ENCODE measurements around the gene LPAR1.
"Not testable (repeated sequence)": the region's sequence is repeated elsewhere in the genome, so short reads cannot be mapped to it uniquely, and the experiment has no call there.

LPAR1 gene

DNA sequence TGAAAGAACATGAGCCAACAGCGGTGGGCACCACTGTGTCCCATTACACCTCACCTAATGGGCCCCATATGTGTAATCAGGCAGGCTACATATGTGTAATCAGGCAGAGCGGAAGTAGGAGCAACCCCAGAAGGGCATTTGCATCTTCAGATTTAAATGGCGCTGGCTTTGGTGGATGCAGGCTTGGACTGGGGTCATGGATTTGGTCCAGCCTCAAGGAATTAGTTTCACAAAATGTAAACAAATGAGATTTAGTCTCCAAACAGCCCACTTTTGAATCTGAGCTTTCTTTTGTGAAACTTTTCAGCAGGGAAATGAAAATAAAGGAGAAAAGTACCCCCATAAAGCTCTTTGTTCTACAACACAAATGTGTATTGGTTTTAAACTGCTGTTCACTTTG, 161.3 kb downstream of the LPAR1 start:
- Mint-ChIP-seq H3K4me1 (ENCODE audit: low read depth in 2 of 2) (no peaks in the 10 kb centered on the region), H3K4me3 (no peak overlapping the region), H3K27me3 (no peaks in the 10 kb centered on the region), H3K36me3 (ENCODE audit: insufficient read depth) (peaks cover 2% of the 10 kb centered on the region), H3K9me3 (peaks cover 6 to 12% of the 10 kb centered on the region in 2 donors), H3K27ac (no peak overlapping the region)
- ATAC-seq (replicated peaks) (no peak), DNase-seq (no peak)

DNA sequence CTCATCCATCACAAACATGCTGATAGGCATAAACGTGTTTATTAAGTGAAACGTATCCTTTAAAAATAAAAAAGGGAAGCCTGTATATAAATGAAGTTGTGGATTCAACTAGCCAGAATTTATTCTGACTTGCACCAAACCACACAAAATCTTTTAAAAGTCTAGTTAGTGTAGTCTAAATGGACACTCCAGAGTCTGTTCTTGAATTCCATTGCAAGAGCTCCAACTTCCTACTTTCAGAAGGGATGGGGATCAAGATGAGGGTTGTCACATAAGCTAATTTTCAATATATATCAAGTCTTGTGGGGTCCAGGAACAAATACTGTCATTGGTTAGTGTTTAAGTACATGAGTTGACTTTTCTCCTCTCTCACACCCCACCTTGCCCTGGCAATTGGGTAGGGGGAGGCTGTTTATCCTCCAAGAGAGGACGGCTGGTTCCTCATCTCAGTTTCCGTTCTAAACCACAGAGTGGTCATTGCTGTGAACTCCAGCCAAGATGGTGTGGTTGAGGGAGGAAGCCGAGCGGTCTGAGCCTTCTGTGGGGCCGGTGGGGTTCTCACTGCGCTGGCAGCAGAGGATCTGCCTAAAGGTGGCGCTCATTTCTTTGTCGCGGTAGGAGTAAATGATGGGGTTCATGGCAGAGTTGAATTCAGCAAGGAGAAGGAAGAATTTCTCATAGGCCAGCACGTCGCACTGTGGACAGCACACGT, 163.2 kb downstream of the LPAR1 start:
- no peak overlapping the region for H3K27ac Mint-ChIP-seq
- peaks cover 4 to 12% of the 10 kb centered on the region in 2 donors for H3K9me3 Mint-ChIP-seq
- DNase-seq (no peak), ATAC-seq (replicated peaks) (no peak)
- no peaks in the 10 kb centered on the region for H3K4me1 Mint-ChIP-seq (ENCODE audit: low read depth in 2 of 2)
- H3K4me3 Mint-ChIP-seq, result no peak overlapping the region
- no peaks in the 10 kb centered on the region for H3K27me3 Mint-ChIP-seq
- H3K36me3 Mint-ChIP-seq (ENCODE audit: insufficient read depth), result peaks cover 2% of the 10 kb centered on the region

DNA sequence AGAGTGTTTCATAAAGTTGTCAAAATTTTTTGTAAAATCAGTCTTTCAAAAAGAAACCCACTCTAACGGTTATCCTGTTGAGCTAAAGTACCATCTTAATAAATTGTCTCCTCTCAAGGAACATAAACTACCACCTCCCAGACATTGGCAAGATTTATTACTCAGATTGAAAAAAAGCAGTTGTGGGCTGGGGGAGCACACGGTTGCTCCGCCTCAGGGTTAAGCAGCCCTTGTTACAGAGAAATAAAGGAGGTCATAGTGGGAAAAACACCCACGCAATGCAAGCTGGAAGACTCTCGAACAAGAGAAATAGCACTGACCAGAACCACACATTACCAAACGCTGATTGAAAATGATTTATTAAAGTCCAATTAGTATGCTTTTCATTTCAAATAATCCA, 165.3 kb downstream of the LPAR1 start:
- no peak for ATAC-seq (replicated peaks)
- Mint-ChIP-seq H3K9me3 (peaks cover 6 to 17% of the 10 kb centered on the region in 2 donors), H3K4me3 (no peak overlapping the region)

DNA sequence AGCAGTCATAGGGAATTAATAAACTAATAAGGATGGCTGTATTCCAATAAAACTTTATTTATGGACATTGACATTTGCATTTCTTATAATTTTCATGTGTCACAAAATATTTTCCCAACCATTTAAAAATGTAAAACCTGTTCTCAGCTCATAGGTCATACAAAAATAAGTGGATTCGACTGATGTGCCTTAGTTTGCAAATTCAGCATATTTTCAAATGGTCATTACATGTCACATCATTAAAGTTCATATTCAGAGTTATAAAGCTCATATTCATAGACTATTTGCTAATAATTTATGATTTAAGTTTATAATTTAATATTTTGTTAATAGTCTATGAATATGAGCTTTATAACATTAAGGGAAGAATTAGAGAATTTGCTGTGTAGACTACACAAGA, 166.5 kb downstream of the LPAR1 start:
- H3K27me3 Mint-ChIP-seq, result no peaks in the 10 kb centered on the region
- no peak for DNase-seq
- no peaks in the 10 kb centered on the region for H3K36me3 Mint-ChIP-seq (ENCODE audit: insufficient read depth)
- H3K9me3 Mint-ChIP-seq, result peaks cover 6 to 24% of the 10 kb centered on the region in 2 donors
- no peaks in the 10 kb centered on the region for H3K4me1 Mint-ChIP-seq (ENCODE audit: low read depth in 2 of 2)
- H3K4me3 Mint-ChIP-seq, result no peak overlapping the region
- H3K27ac Mint-ChIP-seq, result no peak overlapping the region
- ATAC-seq (replicated peaks), result no peak

More for the DNA sequence above, 165.3 kb downstream of the LPAR1 start:
- Mint-ChIP-seq H3K27ac (no peak overlapping the region), H3K27me3 (no peaks in the 10 kb centered on the region), H3K4me1 (ENCODE audit: low read depth in 2 of 2) (no peaks in the 10 kb centered on the region), H3K36me3 (ENCODE audit: insufficient read depth) (no peaks in the 10 kb centered on the region)
- no peak for DNase-seq

DNA sequence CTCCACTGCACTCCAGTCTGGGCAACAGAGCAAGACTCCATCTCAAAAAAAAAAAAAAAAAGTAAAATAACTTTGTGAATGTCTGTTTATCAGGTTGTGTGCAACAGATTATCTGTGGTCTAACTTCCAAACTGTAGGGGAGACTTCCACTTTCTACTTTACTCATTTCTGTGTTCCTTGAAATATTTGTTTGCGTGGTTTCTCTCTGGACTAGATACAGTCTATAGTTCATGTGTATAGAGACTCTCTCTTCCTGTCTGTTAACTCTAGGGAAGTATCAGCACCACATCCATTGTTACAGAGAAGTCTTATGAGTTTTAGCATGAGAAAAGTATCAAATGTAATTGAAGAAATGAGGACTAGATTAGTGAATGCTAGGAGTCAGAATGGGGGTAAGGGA, 168.3 kb downstream of the LPAR1 start:
- Mint-ChIP-seq H3K4me1 (ENCODE audit: low read depth in 2 of 2) (no peaks in the 10 kb centered on the region), H3K27ac (no peak overlapping the region), H3K9me3 (peaks cover 2 to 24% of the 10 kb centered on the region in 2 donors), H3K4me3 (no peak overlapping the region), H3K36me3 (ENCODE audit: insufficient read depth) (no peaks in the 10 kb centered on the region), H3K27me3 (no peaks in the 10 kb centered on the region)
- ATAC-seq (replicated peaks) (no peak), DNase-seq (no peak)

DNA sequence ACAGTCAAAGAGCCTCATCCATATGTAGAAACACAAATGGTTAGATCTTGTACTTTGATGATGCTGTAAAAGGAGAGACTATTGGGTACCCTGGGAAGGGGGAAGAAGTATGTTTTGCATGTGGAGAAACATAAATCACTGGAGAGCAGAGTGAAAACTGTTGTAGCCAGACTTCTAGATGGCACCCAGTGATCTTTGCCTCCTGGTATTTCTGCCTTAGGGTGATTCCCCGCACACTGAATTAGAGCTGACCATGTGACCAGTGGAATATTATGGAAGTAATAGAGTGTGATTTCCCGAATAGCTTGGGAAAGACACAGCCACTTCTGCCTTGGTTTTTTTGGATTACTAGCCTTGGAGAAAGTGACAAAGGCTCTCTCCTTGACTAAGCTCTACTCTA, 174.3 kb downstream of the LPAR1 start:
- H3K4me3 Mint-ChIP-seq, result no peak overlapping the region
- no peak overlapping the region for H3K27ac Mint-ChIP-seq
- no peaks in the 10 kb centered on the region for H3K36me3 Mint-ChIP-seq (ENCODE audit: insufficient read depth)
- no peak for DNase-seq
- H3K4me1 Mint-ChIP-seq (ENCODE audit: low read depth in 2 of 2), result no peaks in the 10 kb centered on the region
- peaks cover 7 to 26% of the 10 kb centered on the region in 2 donors for H3K9me3 Mint-ChIP-seq
- H3K27me3 Mint-ChIP-seq, result no peaks in the 10 kb centered on the region
- ATAC-seq (replicated peaks), result no peak

DNA sequence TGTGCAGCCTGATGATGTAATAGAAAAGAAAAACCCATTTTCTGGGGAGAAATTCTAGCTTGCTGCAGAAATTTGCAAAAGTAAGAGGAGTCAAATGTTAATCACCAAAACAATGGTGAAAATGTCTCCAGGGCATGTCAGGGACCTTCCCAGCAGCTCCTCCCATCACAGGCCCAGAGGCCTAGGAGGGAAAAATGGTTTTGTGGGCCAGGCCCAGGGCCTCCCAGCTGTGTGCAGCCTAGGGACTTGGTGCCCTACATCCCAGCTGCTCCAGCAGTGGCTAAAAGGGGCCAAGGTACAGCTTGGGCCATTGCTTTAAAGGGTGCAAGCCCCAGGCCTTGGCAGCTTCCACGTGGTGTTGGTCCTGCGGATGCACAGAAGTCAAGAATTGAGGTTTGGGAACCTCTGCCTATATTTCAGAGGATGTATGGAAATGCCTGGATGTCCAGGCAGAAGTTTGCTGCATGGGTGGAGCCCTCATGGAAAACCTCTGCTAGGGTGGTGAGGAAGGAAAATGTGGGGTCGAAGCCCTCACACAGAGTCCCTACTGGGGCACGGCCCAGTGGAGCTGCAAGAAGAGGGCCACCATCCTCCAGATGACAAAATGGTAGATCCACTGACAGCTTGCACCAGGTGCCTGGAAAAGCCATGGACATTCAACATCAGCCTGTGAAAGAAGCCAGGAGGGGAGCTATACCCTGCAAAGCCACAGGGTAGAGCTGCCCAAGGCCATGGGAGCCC, 176.7 kb downstream of the LPAR1 start:
- DNase-seq; ATAC-seq (replicated peaks); H3K4me1 Mint-ChIP-seq (ENCODE audit: low read depth in 2 of 2); H3K27ac Mint-ChIP-seq; H3K4me3 Mint-ChIP-seq; H3K27me3 Mint-ChIP-seq; H3K36me3 Mint-ChIP-seq (ENCODE audit: insufficient read depth): not testable (repeated sequence)
- H3K9me3 Mint-ChIP-seq, result peaks cover 11 to 24% of the 10 kb centered on the region in 2 donors

DNA sequence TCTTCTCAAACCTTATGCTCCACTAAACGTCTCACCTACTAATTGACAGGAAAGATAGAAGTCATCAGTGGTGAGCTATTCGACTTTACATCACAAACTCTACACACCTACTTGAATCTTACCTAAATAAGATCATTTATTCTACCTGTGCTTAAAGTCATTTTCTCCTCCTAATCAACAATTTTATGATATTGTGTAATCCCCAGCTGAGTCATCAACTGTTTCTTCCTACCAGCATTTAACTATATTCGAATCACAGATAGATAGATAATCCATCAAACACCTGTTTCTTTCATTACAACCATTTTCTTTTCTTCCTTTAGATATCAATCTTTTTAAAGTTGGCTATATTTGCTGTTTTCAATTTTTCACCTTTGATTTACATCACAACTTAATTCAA, 181.5 kb downstream of the LPAR1 start:
- DNase-seq (no peak), ATAC-seq (replicated peaks) (no peak)
- no peak overlapping the region for H3K4me3 Mint-ChIP-seq
- H3K27ac Mint-ChIP-seq, result no peak overlapping the region
- H3K9me3 Mint-ChIP-seq, result peaks cover 4 to 31% of the 10 kb centered on the region in 2 donors
- H3K36me3 Mint-ChIP-seq (ENCODE audit: insufficient read depth), result no peaks in the 10 kb centered on the region
- no peaks in the 10 kb centered on the region for H3K27me3 Mint-ChIP-seq
- no peaks in the 10 kb centered on the region for H3K4me1 Mint-ChIP-seq (ENCODE audit: low read depth in 2 of 2)

DNA sequence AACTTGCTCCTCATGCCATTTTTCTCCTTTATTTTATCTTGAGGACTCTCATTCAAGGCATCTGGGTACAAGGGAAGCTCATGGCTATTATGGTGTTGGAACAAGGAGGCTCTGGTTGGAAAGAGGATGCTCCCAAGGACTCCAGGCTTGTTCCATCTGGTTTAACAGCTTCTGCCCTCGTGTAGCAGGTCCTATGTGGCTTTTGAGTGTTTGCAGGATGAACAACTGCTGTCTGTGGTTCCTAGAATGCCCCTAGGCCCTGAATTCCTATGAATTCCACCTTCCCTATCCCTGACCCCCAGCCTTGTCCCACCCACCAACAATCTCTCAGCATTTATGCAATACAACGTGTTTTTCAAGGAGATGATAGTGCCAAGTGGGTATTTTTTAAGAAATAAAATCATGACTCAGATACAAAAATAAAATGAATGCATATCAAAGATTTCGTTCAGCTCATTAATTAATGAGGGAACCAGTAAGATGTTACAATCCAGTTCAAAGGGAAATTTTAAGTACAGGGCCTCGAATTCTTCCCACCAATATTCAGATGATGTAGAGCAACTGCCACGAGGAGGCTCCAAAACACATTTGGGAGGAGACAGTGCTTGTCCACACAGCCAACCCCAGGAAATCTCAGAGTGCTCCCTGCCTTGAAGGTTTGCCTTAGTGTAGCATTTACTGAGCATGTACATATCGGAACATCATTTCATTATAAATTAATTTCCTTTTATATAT, 187.7 kb downstream of the LPAR1 start:
- Mint-ChIP-seq H3K27ac (no peak overlapping the region), H3K36me3 (ENCODE audit: insufficient read depth) (no peaks in the 10 kb centered on the region), H3K4me1 (ENCODE audit: low read depth in 2 of 2) (no peaks in the 10 kb centered on the region), H3K4me3 (no peak overlapping the region), H3K27me3 (no peaks in the 10 kb centered on the region), H3K9me3 (peaks cover 0 to 10% of the 10 kb centered on the region in 2 donors)
- no peak for ATAC-seq (replicated peaks)
- DNase-seq, result no peak

DNA sequence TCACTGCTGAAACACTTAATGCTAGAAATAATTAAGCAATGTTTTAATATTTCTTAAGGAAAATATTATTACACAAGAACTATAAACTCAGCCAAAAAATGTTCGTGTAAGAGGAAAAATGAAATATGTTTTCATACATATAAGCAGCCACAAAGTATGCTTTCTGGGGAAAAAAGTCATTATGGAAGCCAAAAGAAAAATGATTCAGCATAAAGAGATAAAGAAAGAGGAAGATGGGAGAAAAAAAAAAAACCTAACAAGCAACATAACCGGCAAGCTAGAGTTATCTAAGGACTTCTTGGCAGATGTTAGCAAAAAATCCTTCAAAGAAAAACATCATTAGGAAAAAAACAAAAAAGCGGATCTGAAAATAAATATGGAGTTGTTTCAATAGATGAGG, 190.6 kb downstream of the LPAR1 start:
- Mint-ChIP-seq H3K9me3 (peaks cover 4 to 17% of the 10 kb centered on the region in 2 donors), H3K27ac (no peak overlapping the region), H3K4me3 (no peak overlapping the region), H3K36me3 (ENCODE audit: insufficient read depth) (no peaks in the 10 kb centered on the region), H3K4me1 (ENCODE audit: low read depth in 2 of 2) (no peaks in the 10 kb centered on the region), H3K27me3 (no peaks in the 10 kb centered on the region)
- ATAC-seq (replicated peaks) (no peak), DNase-seq (no peak)

DNA sequence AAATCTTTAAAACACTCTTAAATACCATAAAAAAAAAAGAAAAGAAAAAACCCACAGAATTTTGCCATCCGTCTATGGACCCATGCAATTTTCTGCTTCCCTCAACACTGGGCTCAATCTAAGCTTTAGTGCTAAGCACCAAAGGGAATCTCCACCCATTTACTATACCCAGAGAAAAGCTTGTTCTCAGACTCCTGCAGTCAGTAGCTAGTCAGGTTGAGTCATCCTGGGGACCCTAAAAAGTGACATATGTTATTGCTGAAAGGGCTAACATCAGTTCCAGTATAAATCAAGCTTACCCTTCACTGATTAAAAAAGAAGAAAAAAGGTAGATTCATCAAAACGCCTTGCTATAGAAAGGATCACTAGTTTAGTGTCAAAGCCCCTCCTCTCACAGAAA, 192.1 kb downstream of the LPAR1 start:
- Mint-ChIP-seq H3K4me3 (no peak overlapping the region), H3K27me3 (no peaks in the 10 kb centered on the region), H3K36me3 (ENCODE audit: insufficient read depth) (no peaks in the 10 kb centered on the region), H3K4me1 (ENCODE audit: low read depth in 2 of 2) (no peaks in the 10 kb centered on the region), H3K27ac (no peak overlapping the region), H3K9me3 (peaks cover 4 to 17% of the 10 kb centered on the region in 2 donors)
- DNase-seq, result no peak
- no peak for ATAC-seq (replicated peaks)

DNA sequence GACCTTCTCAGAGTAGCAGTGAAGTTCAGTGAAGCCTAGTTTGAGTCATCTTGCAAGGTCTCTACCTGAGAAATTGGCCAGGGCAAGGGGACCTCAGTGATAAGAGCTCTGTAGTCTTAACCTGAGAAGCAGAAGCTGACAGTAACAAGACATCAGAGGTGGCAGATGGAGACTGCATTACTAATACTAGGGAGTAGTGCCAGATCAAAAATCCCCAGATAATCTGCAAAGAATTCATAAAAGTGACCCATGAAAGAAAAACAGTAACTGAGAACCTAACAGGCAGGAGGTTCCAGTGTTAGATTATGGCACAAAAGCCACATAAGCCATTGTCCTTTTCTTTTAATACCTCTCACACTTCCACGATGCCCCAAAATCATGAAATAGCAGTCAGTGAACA, 194.1 kb downstream of the LPAR1 start:
- ATAC-seq (replicated peaks) (no peak), DNase-seq (no peak)
- H3K4me1 Mint-ChIP-seq (ENCODE audit: low read depth in 2 of 2), result no peaks in the 10 kb centered on the region
- peaks cover 9 to 17% of the 10 kb centered on the region in 2 donors for H3K9me3 Mint-ChIP-seq
- H3K27me3 Mint-ChIP-seq, result no peaks in the 10 kb centered on the region
- no peak overlapping the region for H3K4me3 Mint-ChIP-seq
- H3K36me3 Mint-ChIP-seq (ENCODE audit: insufficient read depth), result no peaks in the 10 kb centered on the region
- no peak overlapping the region for H3K27ac Mint-ChIP-seq

DNA sequence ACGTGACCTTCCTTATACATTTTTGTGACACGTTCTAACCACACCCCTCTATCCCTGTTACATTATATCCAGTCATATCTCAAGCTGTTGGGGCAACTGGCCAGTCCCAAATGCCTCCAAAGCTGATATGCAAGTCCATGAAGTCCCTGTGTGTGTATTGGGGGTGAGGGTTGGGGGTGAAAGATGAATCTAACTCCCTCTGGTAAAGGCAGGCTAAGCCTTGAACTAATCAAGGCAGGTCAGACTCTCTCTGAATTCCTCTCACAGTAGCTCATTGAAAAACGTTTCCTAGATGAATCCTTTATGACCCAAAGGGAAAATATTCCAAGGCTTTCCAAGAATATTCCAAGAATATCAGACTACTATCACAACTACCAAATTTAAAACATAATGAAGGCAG, 195.3 kb downstream of the LPAR1 start:
- ATAC-seq (replicated peaks) (no peak), DNase-seq (no peak)
- Mint-ChIP-seq H3K36me3 (ENCODE audit: insufficient read depth) (no peaks in the 10 kb centered on the region), H3K27ac (no peak overlapping the region), H3K4me1 (ENCODE audit: low read depth in 2 of 2) (no peaks in the 10 kb centered on the region), H3K4me3 (no peak overlapping the region), H3K9me3 (peaks cover 10 to 17% of the 10 kb centered on the region in 2 donors), H3K27me3 (no peaks in the 10 kb centered on the region)

DNA sequence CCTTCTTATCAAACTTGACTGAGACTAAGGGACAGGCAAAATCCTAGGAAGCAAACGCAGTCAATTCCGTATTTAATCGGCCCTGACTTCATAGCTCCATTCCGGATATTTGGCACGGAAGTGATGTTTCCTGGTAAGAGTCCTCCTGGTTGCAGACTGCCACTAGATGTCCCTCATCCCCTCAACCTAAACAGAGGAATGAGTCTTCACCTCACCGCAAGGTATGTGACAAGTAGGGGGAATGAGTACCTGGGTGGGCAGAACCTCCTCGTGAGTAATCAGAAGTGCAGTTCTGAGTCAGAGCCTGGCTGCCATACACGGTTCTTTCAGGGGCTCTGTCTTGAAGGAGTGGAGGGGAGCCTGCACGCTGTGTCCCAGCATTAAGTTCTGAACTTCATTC, 196.1 kb downstream of the LPAR1 start:
- Mint-ChIP-seq H3K4me3 (no peak overlapping the region), H3K27me3 (no peaks in the 10 kb centered on the region), H3K9me3 (peaks cover 10 to 24% of the 10 kb centered on the region in 2 donors), H3K36me3 (ENCODE audit: insufficient read depth) (no peaks in the 10 kb centered on the region), H3K4me1 (ENCODE audit: low read depth in 2 of 2) (no peaks in the 10 kb centered on the region), H3K27ac (no peak overlapping the region)
- DNase-seq (no peak), ATAC-seq (replicated peaks) (no peak)

Data from effector memory CD8-positive, alpha-beta T cell (primary cell).